NCI-H524 (cell line): Measurements from ENCODE around the gene AOC1.
A peak's percentile ranks its signal among the peaks of the same experiment; 100 is the strongest.

ENCODE experiments used
- DNase-seq, 2 experiments: peaks; one replicate each; lab custom pipeline; 2025; lab: John Stamatoyannopoulos, UW

The AOC1 gene

GRCh38 chr7:150857276-150858055 is 5.1 kb downstream of the AOC1 start:
- no peak for DNase-seq

DNA sequence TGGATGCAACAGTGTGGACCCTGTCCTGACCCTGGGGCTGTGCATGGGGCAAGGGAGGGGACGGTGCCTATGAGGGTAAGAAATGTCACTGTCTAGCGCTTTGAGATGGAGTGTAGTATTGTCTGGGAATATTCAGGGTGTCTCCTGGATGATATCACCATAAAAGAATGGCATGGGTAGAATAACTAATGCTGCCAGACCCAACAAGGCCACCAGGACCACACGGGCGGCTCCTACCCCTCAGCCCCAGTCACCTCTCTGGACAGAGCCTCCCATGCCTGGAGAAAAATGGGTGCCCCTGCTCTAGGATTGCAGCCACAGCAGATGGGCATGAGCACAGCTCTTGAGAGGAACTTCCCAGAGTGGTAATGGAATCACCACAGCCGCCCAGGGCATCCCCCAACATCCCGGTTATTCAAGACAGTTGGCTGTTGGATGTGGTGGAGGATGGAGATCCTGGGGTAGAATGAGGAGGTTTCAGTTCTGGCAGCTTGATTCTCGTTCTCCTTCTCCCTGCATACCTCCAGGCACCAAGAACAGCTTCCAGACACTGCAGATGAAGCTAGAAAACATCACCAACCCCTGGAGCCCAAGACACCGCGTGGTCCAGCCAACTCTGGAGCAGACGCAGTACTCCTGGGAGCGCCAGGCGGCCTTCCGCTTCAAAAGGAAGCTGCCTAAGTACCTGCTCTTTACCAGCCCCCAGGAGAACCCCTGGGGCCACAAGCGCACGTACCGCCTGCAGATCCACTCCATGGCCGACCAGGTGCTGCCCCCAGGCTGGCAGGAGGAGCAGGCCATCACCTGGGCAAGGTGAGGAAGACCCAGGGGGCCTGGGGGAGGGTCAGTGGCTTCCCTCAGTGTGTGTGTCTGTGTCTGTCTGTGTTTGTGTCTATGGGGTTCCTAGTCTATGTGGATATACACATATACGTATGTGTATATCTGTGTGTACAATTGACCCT is 6.2 kb downstream of the AOC1 start:
- DNase-seq, result no peak

DNA sequence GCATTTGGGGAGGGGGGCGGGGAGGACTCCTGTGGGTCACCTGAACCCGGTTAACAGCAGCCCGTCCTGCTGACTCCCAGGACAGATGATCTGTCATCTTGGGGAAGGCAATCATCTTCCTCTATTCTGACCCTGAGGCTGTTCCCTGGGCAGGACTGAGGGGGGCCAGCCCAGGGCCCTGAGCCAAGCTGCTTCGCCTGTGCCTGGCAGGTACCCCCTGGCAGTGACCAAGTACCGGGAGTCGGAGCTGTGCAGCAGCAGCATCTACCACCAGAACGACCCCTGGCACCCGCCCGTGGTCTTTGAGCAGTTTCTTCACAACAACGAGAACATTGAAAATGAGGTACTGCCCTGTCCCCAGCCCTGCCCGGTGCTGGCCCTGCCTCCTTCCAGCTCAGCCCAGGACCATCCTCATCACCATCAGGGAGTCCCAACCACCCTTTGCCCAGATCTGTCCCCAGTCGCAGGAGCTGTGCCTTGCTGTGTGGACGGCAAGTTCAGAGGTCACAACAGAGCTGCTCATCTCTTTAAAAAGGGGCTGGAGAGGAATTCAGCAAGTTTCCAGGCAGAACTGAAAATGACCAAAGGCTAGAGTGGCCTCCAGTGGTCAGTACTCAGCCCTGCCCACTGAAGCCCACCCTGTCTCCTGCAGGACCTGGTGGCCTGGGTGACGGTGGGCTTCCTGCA is 8.1 kb downstream of the AOC1 start:
- no peak for DNase-seq

- DNase-seq, result no peak
Measured at GRCh38 chr7:150860978-150861295, 8.6 kb downstream of the AOC1 start.

DNA sequence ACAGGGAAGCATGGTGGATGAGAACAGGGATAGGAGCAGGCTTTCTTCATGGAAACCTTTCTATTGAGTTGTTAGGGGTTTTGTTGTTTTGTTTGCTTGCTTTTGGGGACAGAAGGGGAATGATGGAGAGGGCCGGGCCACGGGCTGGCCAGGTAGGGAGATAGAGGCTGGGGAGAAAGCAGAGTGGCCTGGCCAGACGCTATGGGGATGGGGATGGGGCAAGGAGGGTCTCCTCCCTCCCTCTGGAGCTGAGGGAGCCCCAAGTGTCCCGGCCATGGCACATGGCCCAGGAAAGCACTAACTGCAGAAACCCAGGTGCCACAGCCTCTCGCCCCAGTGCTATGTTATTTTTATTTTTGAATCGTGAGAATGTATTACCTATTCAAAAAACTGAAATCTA is 10.0 kb downstream of the AOC1 start:
- DNase-seq, result no peak

- no peak for DNase-seq
Measured at GRCh38 chr7:150863946-150864345, 11.6 kb downstream of the AOC1 start.

DNA sequence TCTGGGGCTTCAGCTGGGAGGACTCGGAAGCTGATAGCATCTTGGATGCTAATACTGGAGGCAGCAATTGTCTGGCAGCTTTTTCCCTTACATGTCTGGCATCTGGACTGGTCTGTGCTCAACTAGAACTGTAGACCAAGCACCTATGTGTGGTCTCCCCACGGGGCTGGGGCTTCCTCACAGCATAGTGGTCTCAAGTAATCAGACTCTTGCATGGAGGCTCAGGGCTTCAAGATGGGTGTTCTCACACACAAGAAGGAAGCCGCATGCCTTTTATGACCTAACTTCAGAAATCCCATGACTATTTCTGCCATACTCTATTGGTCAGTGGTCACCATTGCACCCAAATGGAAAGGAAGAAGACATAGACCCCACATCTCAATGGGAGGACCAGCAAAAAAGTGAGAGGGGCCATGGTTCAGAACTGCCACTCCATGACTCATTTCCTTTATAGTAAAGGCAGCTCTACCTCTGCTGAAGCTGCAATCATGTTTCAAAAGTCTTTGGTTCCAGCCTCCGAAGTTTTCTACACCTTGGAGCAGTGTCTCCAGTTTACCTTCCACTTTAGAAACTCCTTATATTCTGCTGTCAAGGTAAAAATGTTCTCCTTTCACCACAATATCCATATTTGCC is 14.7 kb downstream of the AOC1 start:
- no peak for DNase-seq

- no peak for DNase-seq
Measured at GRCh38 chr7:150867605-150868004, 15.3 kb downstream of the AOC1 start.

GRCh38 chr7:150869467-150869866 is 17.1 kb downstream of the AOC1 start:
- DNase-seq, result no peak

DNA sequence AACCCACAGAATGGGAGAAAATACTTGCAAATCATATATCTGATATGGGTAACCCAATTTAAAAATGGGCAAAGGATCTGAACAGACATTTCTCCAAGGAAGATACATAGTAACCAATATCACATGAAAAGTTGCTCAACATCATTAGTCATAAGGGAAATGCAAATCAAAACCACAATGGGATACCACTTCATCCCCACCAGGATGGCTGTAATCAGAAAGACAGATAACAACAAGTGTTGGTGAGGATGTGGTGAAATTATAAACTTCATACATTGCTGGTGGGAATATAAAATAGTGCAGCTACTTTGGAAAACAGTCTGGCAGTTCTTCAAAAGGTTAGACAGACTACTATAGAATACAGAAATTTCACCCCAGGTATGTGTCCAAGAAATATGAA is 19.3 kb downstream of the AOC1 start:
- no peak for DNase-seq

GRCh38 chr7:150874401-150875198 is 22.3 kb downstream of the AOC1 start:
- DNase-seq, result no peak

DNA sequence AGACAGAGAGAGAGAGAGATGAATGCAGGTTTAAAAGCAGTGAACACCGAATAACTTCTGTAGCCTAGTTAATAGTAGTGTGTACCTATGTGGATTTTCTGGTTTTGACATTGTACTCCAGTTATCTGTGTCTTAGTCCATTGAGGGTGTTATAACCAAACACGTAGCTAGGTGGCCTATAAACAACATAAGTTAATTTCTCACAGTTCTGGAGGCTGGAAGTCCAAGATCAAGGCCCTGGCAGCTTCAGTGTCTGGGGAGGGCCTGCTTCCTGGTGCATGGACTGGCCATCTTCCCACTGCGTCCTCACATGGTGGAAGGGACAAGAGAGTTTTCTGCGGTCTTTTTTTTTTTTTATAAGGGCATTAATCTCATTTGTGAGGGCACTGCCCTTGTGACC is 23.5 kb downstream of the AOC1 start:
- peak in 1 of 2 experiments; percentile 15 for DNase-seq

GRCh38 chr7:150876817-150877526 is 24.7 kb downstream of the AOC1 start:
- peak; percentile 80 to 86 for DNase-seq

DNA sequence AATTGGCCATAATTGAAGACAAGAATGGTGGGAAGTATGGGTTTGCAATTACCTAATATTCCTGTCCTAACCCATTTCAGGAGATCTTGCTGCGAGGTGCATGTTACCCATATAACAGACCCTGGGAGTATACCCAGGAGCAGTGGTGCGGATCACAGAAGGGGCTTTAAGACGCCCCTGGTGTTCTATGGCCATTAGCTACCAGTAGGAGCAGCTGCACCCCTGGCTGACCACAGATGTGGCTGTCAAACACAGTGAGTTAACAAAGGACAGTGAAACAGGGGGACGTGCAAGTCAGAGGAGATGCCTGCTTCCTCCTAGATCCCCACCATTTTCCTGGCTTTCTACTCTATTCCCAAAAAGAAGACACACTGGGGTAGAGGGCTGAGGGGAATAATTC is 25.2 kb downstream of the AOC1 start:
- DNase-seq, result no peak

GRCh38 chr7:150879345-150879744 is 27.0 kb downstream of the AOC1 start:
- no peak for DNase-seq

GRCh38 chr7:150881189-150881588 is 28.9 kb downstream of the AOC1 start:
- no peak for DNase-seq

- no peak for DNase-seq
Measured at GRCh38 chr7:150890853-150891584, 38.7 kb downstream of the AOC1 start.

DNA sequence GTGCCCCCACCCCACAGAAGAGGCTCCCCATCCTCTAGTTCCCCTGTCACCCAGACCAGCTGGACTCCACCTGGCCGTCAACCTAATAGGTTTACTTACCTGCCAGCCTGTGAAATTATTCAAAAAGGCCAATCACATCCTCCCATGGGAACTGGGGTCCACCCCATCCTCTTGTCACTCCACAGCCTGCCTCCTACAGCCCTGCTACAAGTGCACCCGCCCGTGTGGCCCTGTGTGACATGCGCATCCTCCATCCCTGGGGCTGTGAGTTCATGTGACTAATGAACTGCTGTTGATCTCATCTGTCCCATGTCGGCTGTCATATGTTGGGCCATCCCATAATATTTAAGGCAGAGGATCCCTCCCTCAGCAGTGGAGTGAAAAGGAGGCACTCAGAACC is 39.4 kb downstream of the AOC1 start:
- DNase-seq, result no peak

DNA sequence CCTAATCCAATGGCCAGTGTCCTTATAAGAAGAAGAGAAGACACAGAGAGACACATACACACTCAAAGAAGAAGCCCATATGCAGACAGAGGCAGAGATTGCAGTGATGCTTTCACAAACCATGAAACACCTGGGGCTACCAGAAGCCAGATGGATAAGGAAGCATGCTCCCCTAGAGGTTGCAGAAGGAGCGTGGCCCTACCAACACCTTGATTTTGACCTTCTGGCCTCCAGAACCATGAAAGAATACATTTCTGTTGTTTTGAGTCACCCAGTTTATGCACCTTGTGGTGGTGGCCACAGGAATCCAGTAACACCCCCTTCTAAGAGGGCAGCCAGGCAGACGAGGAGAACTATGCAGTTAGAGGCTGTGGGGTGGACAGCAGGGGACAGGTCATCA is 43.5 kb downstream of the AOC1 start:
- no peak for DNase-seq
